SU-DHL-6 (cell line): ENCODE results near the gene TTC23.

Experiments
- H2AFZ ChIP-seq: fragments of 200-600 bp; sonication (generic); 2 replicates; pipeline ENCODE4 v1.6.1; 2014; ENCODE audit warnings: low read depth, mild to moderate bottlenecking, moderate library complexity, mixed read lengths, antibody characterized with exemption, low read length; ENCODE audit not compliant: severe bottlenecking
- H3F3A ChIP-seq: fragments of 200-600 bp; shearing (Covaris generic); 2 replicates; pipeline ENCODE4 v1.6.0; 2016; ENCODE audit warnings: antibody characterized with exemption, mild to moderate bottlenecking; ENCODE audit not compliant: insufficient read depth
- H3K27ac ChIP-seq: fragments of 200-600 bp; sonication (generic); 2 replicates; pipeline ENCODE4 v1.5.1; 2016; ENCODE audit warnings: low read depth, mild to moderate bottlenecking, low read length, moderate library complexity, mixed read lengths
- H3K27me3 ChIP-seq: fragments of 200-600 bp; sonication (generic), shearing (Covaris generic); 2 replicates; pipeline ENCODE4 v1.6.0; 2014; ENCODE audit warnings: mild to moderate bottlenecking, low read length
- H3K36me3 ChIP-seq: fragments of 200-600 bp; sonication (generic); 2 replicates; pipeline ENCODE4 v1.6.1; 2014; ENCODE audit warnings: mild to moderate bottlenecking, low read length, mixed read lengths
- H3K4me2 ChIP-seq: fragments of 300-600, 200-600 bp; shearing (Covaris generic), sonication (generic); 2 replicates; pipeline ENCODE4 v1.6.0; 2014; ENCODE audit warnings: low read length, low read depth, mild to moderate bottlenecking; ENCODE audit not compliant: poor library complexity, severe bottlenecking
- H3K4me3 ChIP-seq: fragments of 200-600 bp; sonication (generic); 2 replicates; pipeline ENCODE4 v1.5.1; 2014; ENCODE audit warnings: antibody characterized with exemption, low read length, mild to moderate bottlenecking, mixed read lengths; ENCODE audit not compliant: insufficient read depth, poor library complexity, severe bottlenecking
- H3K79me2 ChIP-seq: fragments of 200-600 bp; sonication (generic); 2 replicates; pipeline ENCODE4 v1.6.1; 2014; ENCODE audit warnings: mild to moderate bottlenecking, low read length, moderate library complexity; ENCODE audit not compliant: insufficient read depth
- H3K9ac ChIP-seq: fragments of 200-600 bp; sonication (generic); 2 replicates; pipeline ENCODE4 v1.7.0; 2014; ENCODE audit warnings: mild to moderate bottlenecking, low read length
- H3K9me2 ChIP-seq: fragments of 200-600 bp; sonication (generic); replicated peaks from 2 replicates; pipeline ENCODE4 v1.6.1; 2014; ENCODE audit warnings: low read length; ENCODE audit not compliant: insufficient read depth
- H3K9me3 ChIP-seq: fragments of 200-600 bp; sonication (generic); 2 replicates; pipeline ENCODE4 v1.6.1; 2014; ENCODE audit warnings: low read length, mixed read lengths; ENCODE audit not compliant: insufficient read depth
- H4K20me1 ChIP-seq: fragments of 200-600 bp; sonication (generic); 2 replicates; pipeline ENCODE4 v1.6.1; 2014; ENCODE audit warnings: low read depth, mild to moderate bottlenecking, antibody characterized with exemption, low read length, moderate library complexity, mixed read lengths
- EZH2phosphoT487 ChIP-seq: fragments of 200-600 bp; sonication (generic), shearing (Covaris generic); conservative IDR thresholded peaks from 2 replicates; pipeline ENCODE4 v1.6.1; 2018; ENCODE audit warnings: mild to moderate bottlenecking, antibody characterized with exemption, low read length, moderate library complexity, mixed read lengths
- TF ChIP-seq, protein P1 (sequence below): fragments of 200-600 bp; sonication (generic); IDR thresholded peaks from one replicate; pipeline ENCODE4 v1.5.1; 2017; ENCODE audit warnings: antibody characterized with exemption, mild to moderate bottlenecking, low read length, moderate library complexity; ENCODE audit not compliant: insufficient read depth, poor library complexity, severe bottlenecking

Gene TTC23

GRCh38 chr15:99248000-99248715 lies 1.2 kb downstream of the TTC23 start:
- no peak for TF ChIP-seq EZH2phosphoT487
- TF ChIP-seq, protein P1, sequence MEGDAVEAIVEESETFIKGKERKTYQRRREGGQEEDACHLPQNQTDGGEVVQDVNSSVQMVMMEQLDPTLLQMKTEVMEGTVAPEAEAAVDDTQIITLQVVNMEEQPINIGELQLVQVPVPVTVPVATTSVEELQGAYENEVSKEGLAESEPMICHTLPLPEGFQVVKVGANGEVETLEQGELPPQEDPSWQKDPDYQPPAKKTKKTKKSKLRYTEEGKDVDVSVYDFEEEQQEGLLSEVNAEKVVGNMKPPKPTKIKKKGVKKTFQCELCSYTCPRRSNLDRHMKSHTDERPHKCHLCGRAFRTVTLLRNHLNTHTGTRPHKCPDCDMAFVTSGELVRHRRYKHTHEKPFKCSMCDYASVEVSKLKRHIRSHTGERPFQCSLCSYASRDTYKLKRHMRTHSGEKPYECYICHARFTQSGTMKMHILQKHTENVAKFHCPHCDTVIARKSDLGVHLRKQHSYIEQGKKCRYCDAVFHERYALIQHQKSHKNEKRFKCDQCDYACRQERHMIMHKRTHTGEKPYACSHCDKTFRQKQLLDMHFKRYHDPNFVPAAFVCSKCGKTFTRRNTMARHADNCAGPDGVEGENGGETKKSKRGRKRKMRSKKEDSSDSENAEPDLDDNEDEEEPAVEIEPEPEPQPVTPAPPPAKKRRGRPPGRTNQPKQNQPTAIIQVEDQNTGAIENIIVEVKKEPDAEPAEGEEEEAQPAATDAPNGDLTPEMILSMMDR = no peak
- Histone ChIP-seq H2AFZ (peak overlapping the region; percentile 46), H3K4me2 (peak overlapping the region; percentile 53), H3K27ac (peak overlapping the region; percentile 34), H3F3A (peaks cover 32% of the 10 kb centered on the region), H3K9me3 (no peaks in the 10 kb centered on the region), H3K36me3 (no peaks in the 10 kb centered on the region), H4K20me1 (no peaks in the 10 kb centered on the region), H3K9me2 (no peaks in the 10 kb centered on the region), H3K4me3 (peak overlapping the region; percentile 8), H3K9ac (peak overlapping the region; percentile 90), H3K79me2 (peaks cover 11% of the 10 kb centered on the region; the same call in 1 of the 2 replicates), H3K27me3 (no peaks in the 10 kb centered on the region)

DNA sequence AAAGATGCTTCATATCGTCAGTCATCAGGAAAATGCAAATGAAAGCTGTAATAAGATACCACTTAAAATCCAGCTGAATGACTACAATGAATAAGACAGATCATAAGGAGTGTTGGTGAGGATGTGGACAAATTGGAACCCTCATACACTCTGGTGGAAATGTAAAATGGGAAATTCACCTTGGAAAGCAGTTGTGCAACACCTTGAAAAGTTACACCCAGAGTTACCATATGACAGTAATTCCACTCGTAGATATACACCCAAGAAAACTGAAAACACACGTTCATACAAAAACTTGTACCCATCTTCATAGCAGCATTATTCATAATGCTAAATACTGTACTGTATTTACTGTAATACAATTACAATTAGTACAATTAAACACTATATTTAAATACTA lies 2.3 kb downstream of the TTC23 start:
- Histone ChIP-seq H3K4me2 (peak overlapping the region; percentile 53), H3K9me3 (no peaks in the 10 kb centered on the region), H3K27me3 (no peaks in the 10 kb centered on the region), H3K9me2 (no peaks in the 10 kb centered on the region), H3K27ac (no peak overlapping the region), H3K9ac (no peak overlapping the region), H4K20me1 (no peaks in the 10 kb centered on the region), H3K4me3 (no peak overlapping the region), H2AFZ (no peak overlapping the region), H3K79me2 (peaks cover 2% of the 10 kb centered on the region; the same call in 1 of the 2 replicates), H3K36me3 (no peaks in the 10 kb centered on the region), H3F3A (peaks cover 25% of the 10 kb centered on the region)
- TF ChIP-seq EZH2phosphoT487 = no peak

- H3K4me2 ChIP-seq = no peak overlapping the region
- no peak overlapping the region for H3K27ac ChIP-seq
- H3K9me2 ChIP-seq = no peaks in the 10 kb centered on the region
- H3K4me3 ChIP-seq = no peak overlapping the region
- no peak overlapping the region for H3K9ac ChIP-seq
- no peaks in the 10 kb centered on the region for H3K9me3 ChIP-seq
- H3K27me3 ChIP-seq = no peaks in the 10 kb centered on the region
- H3K79me2 ChIP-seq = no peaks in the 10 kb centered on the region
- H3K36me3 ChIP-seq = no peaks in the 10 kb centered on the region
- H2AFZ ChIP-seq = no peak overlapping the region
- TF ChIP-seq, protein P1 = no peak
- no peak for TF ChIP-seq EZH2phosphoT487
- 0 out of 2 replicates have a peak, but pooled peaks cover 11% of the 10 kb centered on the region for H3F3A ChIP-seq
- no peaks in the 10 kb centered on the region for H4K20me1 ChIP-seq
Observed at GRCh38 chr15:99244306-99244705, 5.1 kb downstream of the TTC23 start.

GRCh38 chr15:99241752-99242151 lies 7.6 kb downstream of the TTC23 start:
- TF ChIP-seq, protein P1 = no peak
- TF ChIP-seq EZH2phosphoT487 = no peak
- H3K9me3 ChIP-seq = no peaks in the 10 kb centered on the region

More at GRCh38 chr15:99241752-99242151, 7.6 kb downstream of the TTC23 start:
- Histone ChIP-seq H3K36me3 (no peaks in the 10 kb centered on the region), H2AFZ (no peak overlapping the region), H3K4me3 (no peak overlapping the region), H3K27me3 (no peaks in the 10 kb centered on the region), H3K4me2 (no peak overlapping the region), H3K9ac (no peak overlapping the region), H3K79me2 (no peaks in the 10 kb centered on the region), H3F3A (no peaks in the 10 kb centered on the region), H4K20me1 (no peaks in the 10 kb centered on the region), H3K9me2 (no peaks in the 10 kb centered on the region), H3K27ac (no peak overlapping the region)
